ENCODE data around the gene PNPLA8. TPM values are rescaled to one million over a fixed set of nuclear protein-coding genes. Genes with fewer than 3 reads are reported as not detected.

PNPLA8 gene
- total RNA-seq, 1 donor from 2014 or later, result 23.1 TPM

GRCh38 chr7:108565987-108566386, 40.1 kb upstream of the PNPLA8 start:
- no peak overlapping the region for H3K27ac ChIP-seq (ENCODE audit: low read depth, low read length)
- no peak overlapping the region for H3K27ac Mint-ChIP-seq (ENCODE audit: unreplicated experiment)
- no peak overlapping the region for H3K4me3 Mint-ChIP-seq (ENCODE audit: unreplicated experiment)
- H3K9me3 ChIP-seq (ENCODE audit: insufficient read depth, low read depth, low read length), result no peaks in the 10 kb centered on the region
- FAIRE-seq (no peak), DNase-seq (ENCODE audit: low read depth) (no peak)
- H2AFZ ChIP-seq (ENCODE audit: low read depth, low read length), result no peak overlapping the region
- no peaks in the 10 kb centered on the region for H3K27me3 Mint-ChIP-seq (ENCODE audit: low read depth, unreplicated experiment)
- H3K4me1 Mint-ChIP-seq (ENCODE audit: low read depth, unreplicated experiment), result peaks cover 14% of the 10 kb centered on the region
- peaks cover under 1% of the 10 kb centered on the region for H3K36me3 Mint-ChIP-seq (ENCODE audit: low read depth, unreplicated experiment)
- no peak for TF ChIP-seq EZH2 (IDR thresholded peaks at IDR 0.05; ENCODE audit: insufficient read depth, low read length)
- TF ChIP-seq CTCF (IDR thresholded peaks at IDR 0.05; ENCODE audit: insufficient read depth, low read depth, low read length), result no peak
- peaks cover 52% of the 10 kb centered on the region for H3K79me2 ChIP-seq (ENCODE audit: insufficient read depth, low read length)
- peaks cover 5% of the 10 kb centered on the region for H3K36me3 ChIP-seq (ENCODE audit: insufficient read depth, low read length)
- H3K9me3 Mint-ChIP-seq (ENCODE audit: unreplicated experiment), result no peaks in the 10 kb centered on the region
- no peaks in the 10 kb centered on the region for H3K27me3 ChIP-seq (ENCODE audit: insufficient read depth, low read length)
- peaks cover 5% of the 10 kb centered on the region for H4K20me1 ChIP-seq (ENCODE audit: insufficient read depth, low read length)
- H3K4me2 ChIP-seq (ENCODE audit: low read length), result no peak overlapping the region
- H3K4me3 ChIP-seq (ENCODE audit: insufficient read depth, low read depth, low read length), result no peak overlapping the region
- no peak overlapping the region for H3K9ac ChIP-seq (ENCODE audit: low read length)
- H3K4me1 ChIP-seq (ENCODE audit: insufficient read depth, low read length), result peaks cover 11% of the 10 kb centered on the region

GRCh38 chr7:108561047-108561619, 35.2 kb upstream of the PNPLA8 start:
- Histone ChIP-seq H3K27ac (ENCODE audit: low read depth, low read length) (no peak overlapping the region), H3K9ac (ENCODE audit: low read length) (no peak overlapping the region), H3K4me1 (ENCODE audit: insufficient read depth, low read length) (no peaks in the 10 kb centered on the region), H3K9me3 (ENCODE audit: insufficient read depth, low read depth, low read length) (peaks cover 3% of the 10 kb centered on the region), H3K4me3 (ENCODE audit: insufficient read depth, low read depth, low read length) (no peak overlapping the region), H2AFZ (ENCODE audit: low read depth, low read length) (no peak overlapping the region), H3K79me2 (ENCODE audit: insufficient read depth, low read length) (peaks cover 7% of the 10 kb centered on the region), H3K4me2 (ENCODE audit: low read length) (no peak overlapping the region), H3K36me3 (ENCODE audit: insufficient read depth, low read length) (peaks cover 5% of the 10 kb centered on the region), H4K20me1 (ENCODE audit: insufficient read depth, low read length) (no peaks in the 10 kb centered on the region), H3K27me3 (ENCODE audit: insufficient read depth, low read length) (no peaks in the 10 kb centered on the region)
- no peaks in the 10 kb centered on the region for H3K27me3 Mint-ChIP-seq (ENCODE audit: low read depth, unreplicated experiment)
- H3K4me1 Mint-ChIP-seq (ENCODE audit: low read depth, unreplicated experiment), result peaks cover 10% of the 10 kb centered on the region
- peaks cover 14% of the 10 kb centered on the region for H3K36me3 Mint-ChIP-seq (ENCODE audit: low read depth, unreplicated experiment)
- peak overlapping the region; percentile 37 for H3K27ac Mint-ChIP-seq (ENCODE audit: unreplicated experiment)
- H3K4me3 Mint-ChIP-seq (ENCODE audit: unreplicated experiment), result peak overlapping the region; percentile 11
- TF ChIP-seq EZH2 (IDR thresholded peaks at IDR 0.05; ENCODE audit: insufficient read depth, low read length) (no peak), CTCF (IDR thresholded peaks at IDR 0.05; ENCODE audit: insufficient read depth, low read depth, low read length) (no peak)
- DNase-seq (ENCODE audit: low read depth) (peak; percentile 26), FAIRE-seq (no peak)
- peaks cover 10% of the 10 kb centered on the region for H3K9me3 Mint-ChIP-seq (ENCODE audit: unreplicated experiment)

- TF ChIP-seq CTCF (IDR thresholded peaks at IDR 0.05; ENCODE audit: insufficient read depth, low read depth, low read length), result no peak
- TF ChIP-seq EZH2 (IDR thresholded peaks at IDR 0.05; ENCODE audit: insufficient read depth, low read length), result no peak
- Histone ChIP-seq H3K27ac (ENCODE audit: low read depth, low read length) (no peak overlapping the region), H3K4me3 (ENCODE audit: insufficient read depth, low read depth, low read length) (no peak overlapping the region), H3K9me3 (ENCODE audit: insufficient read depth, low read depth, low read length) (peaks cover 3% of the 10 kb centered on the region), H3K36me3 (ENCODE audit: insufficient read depth, low read length) (peaks cover 2% of the 10 kb centered on the region), H3K79me2 (ENCODE audit: insufficient read depth, low read length) (no peaks in the 10 kb centered on the region), H3K9ac (ENCODE audit: low read length) (no peak overlapping the region), H3K4me2 (ENCODE audit: low read length) (no peak overlapping the region), H3K4me1 (ENCODE audit: insufficient read depth, low read length) (no peaks in the 10 kb centered on the region), H4K20me1 (ENCODE audit: insufficient read depth, low read length) (no peaks in the 10 kb centered on the region), H2AFZ (ENCODE audit: low read depth, low read length) (no peak overlapping the region), H3K27me3 (ENCODE audit: insufficient read depth, low read length) (no peaks in the 10 kb centered on the region)
- H3K36me3 Mint-ChIP-seq (ENCODE audit: low read depth, unreplicated experiment), result peaks cover 17% of the 10 kb centered on the region
- peaks cover 14% of the 10 kb centered on the region for H3K9me3 Mint-ChIP-seq (ENCODE audit: unreplicated experiment)
- no peak overlapping the region for H3K27ac Mint-ChIP-seq (ENCODE audit: unreplicated experiment)
- DNase-seq (ENCODE audit: low read depth) (no peak), FAIRE-seq (no peak)
- peaks cover 10% of the 10 kb centered on the region for H3K4me1 Mint-ChIP-seq (ENCODE audit: low read depth, unreplicated experiment)
- H3K4me3 Mint-ChIP-seq (ENCODE audit: unreplicated experiment), result no peak overlapping the region
- H3K27me3 Mint-ChIP-seq (ENCODE audit: low read depth, unreplicated experiment), result no peaks in the 10 kb centered on the region
Observed at GRCh38 chr7:108559253-108559652, 33.3 kb upstream of the PNPLA8 start.
